ENCODE results near the gene PLS3. TPM values are rescaled to one million over a fixed set of nuclear protein-coding genes. Genes with fewer than 3 reads are reported as not detected.

The PLS3 gene
- total and polyA plus RNA-seq, 2 of the 4 experiments (the other 2 are of a cell fraction) = 158 to 252 TPM

- no peak overlapping the region for H3K14ac ChIP-seq (replicated peaks; ENCODE audit: low read depth, low read length)
- dilution Hi-C loops (cut with HindIII; ENCODE audit: low sequenced_read_pairs, unreplicated experiment) = no loop called here
- no peaks in the 10 kb centered on the region for H3K36me3 ChIP-seq (ENCODE audit: control insufficient read depth, insufficient read depth, low read length)
- H3K4ac ChIP-seq (ENCODE audit: low read depth, low read length) = no peak overlapping the region
- H3K23ac ChIP-seq (ENCODE audit: low read depth, low read length) = no peak overlapping the region
- ChIA-PET CTCF (interaction anchor here (0.6 to 0.7 kb wide), 2 partner anchors 30 to 177 kb away, joined by 3 to 4 read pairs; no protein-coding TSS in a partner anchor), POLR2A (ENCODE audit: unreplicated experiment) (interaction anchor here (0.6 kb wide), 1 partner anchor 50 kb away, joined by 3 read pairs; no protein-coding TSS in a partner anchor)
- H3K9ac ChIP-seq (ENCODE audit: low read depth, low read length) = no peak overlapping the region
- H2AK5ac ChIP-seq (ENCODE audit: low read depth, low read length) = no peak overlapping the region
- peak; percentile 60 for DNase-seq
- peaks cover 3% of the 10 kb centered on the region; the same call in 1 of the 2 replicates for H3K4me1 ChIP-seq (ENCODE audit: control insufficient read depth, insufficient read depth, low read length)
- peaks cover 2% of the 10 kb centered on the region; the same call in 1 of the 2 replicates for H3K27me3 ChIP-seq (ENCODE audit: control insufficient read depth, insufficient read depth, low read length)
- TF ChIP-seq CEBPB (IDR thresholded peaks at IDR 0.05; ENCODE audit: low read depth, low read length) (peak; percentile 65; the same call in 1 of the 2 replicates), ELK1 (IDR thresholded peaks at IDR 0.05; ENCODE audit: borderline replicate concordance, low read depth, low read length) (no peak)
- no TSS peak for BruUV-seq (replicated peaks)
- no peak overlapping the region for H4K8ac ChIP-seq (ENCODE audit: low read depth in 2 of 2, low read length in 2 of 2)
- H3K79me1 ChIP-seq (ENCODE audit: low read depth in 1 of 2, low read length in 2 of 2) = no peaks in the 10 kb centered on the region
- no peak overlapping the region for H2AFZ ChIP-seq (replicated peaks; ENCODE audit: low read length, poor library complexity)
- H2BK5ac ChIP-seq (ENCODE audit: low read depth, low read length, poor library complexity, severe bottlenecking) = no peak overlapping the region
- no peaks in the 10 kb centered on the region for H3K9me3 ChIP-seq (ENCODE audit: control insufficient read depth, insufficient read depth, low read length)
- intact Hi-C loops (cut with micrococcal nuclease) = no loop called here
- H3K4me3 ChIP-seq (ENCODE audit: insufficient read depth, low read depth, low read length) = no peak overlapping the region
- ATAC-seq (ENCODE audit: low read depth) = peak; percentile 56; the same call in 1 of the 2 replicates
- no peak overlapping the region for H3K27ac ChIP-seq (ENCODE audit: insufficient read depth, low read length)
- H2BK15ac ChIP-seq (ENCODE audit: low read depth, low read length) = no peak overlapping the region
- H4K5ac ChIP-seq (ENCODE audit: low read depth, low read length) = no peak overlapping the region
- in situ Hi-C loops (cut with MboI; ENCODE audit: low sequenced_read_pairs) = no loop called here
- H3K9me1 ChIP-seq (ENCODE audit: insufficient read depth, low read length) = peaks cover 3% of the 10 kb centered on the region; the same call in 1 of the 2 replicates
- WGBS, 2 experiments (ENCODE audit: extremely low coverage in 2 of 2, insufficient read length in 1 of 2) = no CpG with 5 or more reads among the region's 1 CpG
- H3K56ac ChIP-seq (ENCODE audit: extremely low read depth, insufficient read depth, low read length) = no peak overlapping the region
- H3K4me2 ChIP-seq (ENCODE audit: low read depth, low read length) = peak overlapping the region; percentile 55; the same call in 1 of the 2 replicates
- no peaks in the 10 kb centered on the region for H4K20me1 ChIP-seq (ENCODE audit: insufficient read depth, low read length)
- no peak overlapping the region for H2BK120ac ChIP-seq (ENCODE audit: low read depth, low read length)
- no peak overlapping the region for H4K91ac ChIP-seq (ENCODE audit: insufficient read depth, low read depth, low read length)
- H2AK9ac ChIP-seq (replicated peaks; ENCODE audit: low read depth, low read length, poor library complexity) = no peak overlapping the region
- H3K18ac ChIP-seq (ENCODE audit: low read depth, low read length) = peak overlapping the region; percentile 50; the same call in 1 of the 2 replicates
- H2BK20ac ChIP-seq (ENCODE audit: low read depth, low read length) = no peak overlapping the region
These were observed 27.5 kb upstream of the PLS3 start for GRCh38 chrX:115533485-115533884.

Data from IMR-90 (cell line).